AG10803 (cell line): ENCODE measurements around the gene SLC25A10.

Experiments
- DNase-seq: peaks from one replicate; pipeline ENCODE4 v3.0.0; 2010; ENCODE audit warnings: low read depth
- H3K4me3 ChIP-seq: 2 replicates; pipeline ENCODE4 v1.5.1; 2011; ENCODE audit warnings: mild to moderate bottlenecking, low read length, control low read depth
- TF ChIP-seq, protein P1 (sequence below): conservative IDR thresholded peaks from 2 replicates; pipeline ENCODE4 v1.5.1; 2011; ENCODE audit warnings: mild to moderate bottlenecking, low read length, control low read depth, inconsistent platforms

Gene SLC25A10

DNA sequence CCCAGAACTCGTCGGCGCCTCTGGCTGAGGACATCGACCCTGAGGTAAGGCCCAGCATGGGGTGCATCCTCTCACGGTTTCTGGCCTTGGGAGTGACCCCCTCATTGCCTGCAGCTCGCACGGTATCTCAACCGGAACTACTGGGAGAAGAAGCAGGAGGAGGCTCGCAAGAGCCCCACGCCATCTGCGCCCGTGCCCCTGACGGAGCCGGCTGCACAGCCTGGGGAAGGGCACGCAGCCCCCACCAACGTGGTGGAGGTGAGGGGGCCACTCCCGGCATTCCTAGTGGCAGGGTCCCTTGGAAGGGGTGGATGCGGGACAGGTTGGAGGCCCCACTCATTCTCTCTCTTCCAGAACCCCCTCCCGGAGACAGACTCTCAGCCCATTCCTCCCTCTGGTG, 17.3 kb upstream of the SLC25A10 start:
- TF ChIP-seq, protein P1, sequence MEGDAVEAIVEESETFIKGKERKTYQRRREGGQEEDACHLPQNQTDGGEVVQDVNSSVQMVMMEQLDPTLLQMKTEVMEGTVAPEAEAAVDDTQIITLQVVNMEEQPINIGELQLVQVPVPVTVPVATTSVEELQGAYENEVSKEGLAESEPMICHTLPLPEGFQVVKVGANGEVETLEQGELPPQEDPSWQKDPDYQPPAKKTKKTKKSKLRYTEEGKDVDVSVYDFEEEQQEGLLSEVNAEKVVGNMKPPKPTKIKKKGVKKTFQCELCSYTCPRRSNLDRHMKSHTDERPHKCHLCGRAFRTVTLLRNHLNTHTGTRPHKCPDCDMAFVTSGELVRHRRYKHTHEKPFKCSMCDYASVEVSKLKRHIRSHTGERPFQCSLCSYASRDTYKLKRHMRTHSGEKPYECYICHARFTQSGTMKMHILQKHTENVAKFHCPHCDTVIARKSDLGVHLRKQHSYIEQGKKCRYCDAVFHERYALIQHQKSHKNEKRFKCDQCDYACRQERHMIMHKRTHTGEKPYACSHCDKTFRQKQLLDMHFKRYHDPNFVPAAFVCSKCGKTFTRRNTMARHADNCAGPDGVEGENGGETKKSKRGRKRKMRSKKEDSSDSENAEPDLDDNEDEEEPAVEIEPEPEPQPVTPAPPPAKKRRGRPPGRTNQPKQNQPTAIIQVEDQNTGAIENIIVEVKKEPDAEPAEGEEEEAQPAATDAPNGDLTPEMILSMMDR, result no peak
- no peak overlapping the region for H3K4me3 ChIP-seq
- DNase-seq, result no peak

- no peak overlapping the region for H3K4me3 ChIP-seq
- TF ChIP-seq, protein P1, result no peak
- DNase-seq, result no peak
Observed at GRCh38 chr17:81695211-81695610, 16.9 kb upstream of the SLC25A10 start.

DNA sequence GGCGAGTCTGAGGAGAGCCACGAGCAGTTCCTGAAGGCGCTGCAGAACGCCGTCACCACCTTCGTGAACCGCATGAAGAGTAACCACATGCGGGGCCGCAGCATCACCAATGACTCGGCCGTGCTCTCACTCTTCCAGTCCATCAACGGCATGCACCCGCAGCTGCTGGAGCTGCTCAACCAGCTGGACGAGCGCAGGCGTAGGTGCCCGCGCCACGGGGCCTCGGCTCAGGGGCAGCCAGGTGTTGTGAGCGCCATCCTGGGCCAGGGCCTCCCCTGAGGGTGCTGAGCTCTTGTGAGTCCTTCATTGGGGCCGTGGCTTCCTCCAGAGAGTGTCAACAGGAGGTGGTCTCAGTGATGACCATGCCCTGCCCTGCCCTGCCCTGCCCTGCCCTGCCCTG, 16.3 kb upstream of the SLC25A10 start:
- TF ChIP-seq, protein P1, result no peak
- no peak overlapping the region for H3K4me3 ChIP-seq

DNA sequence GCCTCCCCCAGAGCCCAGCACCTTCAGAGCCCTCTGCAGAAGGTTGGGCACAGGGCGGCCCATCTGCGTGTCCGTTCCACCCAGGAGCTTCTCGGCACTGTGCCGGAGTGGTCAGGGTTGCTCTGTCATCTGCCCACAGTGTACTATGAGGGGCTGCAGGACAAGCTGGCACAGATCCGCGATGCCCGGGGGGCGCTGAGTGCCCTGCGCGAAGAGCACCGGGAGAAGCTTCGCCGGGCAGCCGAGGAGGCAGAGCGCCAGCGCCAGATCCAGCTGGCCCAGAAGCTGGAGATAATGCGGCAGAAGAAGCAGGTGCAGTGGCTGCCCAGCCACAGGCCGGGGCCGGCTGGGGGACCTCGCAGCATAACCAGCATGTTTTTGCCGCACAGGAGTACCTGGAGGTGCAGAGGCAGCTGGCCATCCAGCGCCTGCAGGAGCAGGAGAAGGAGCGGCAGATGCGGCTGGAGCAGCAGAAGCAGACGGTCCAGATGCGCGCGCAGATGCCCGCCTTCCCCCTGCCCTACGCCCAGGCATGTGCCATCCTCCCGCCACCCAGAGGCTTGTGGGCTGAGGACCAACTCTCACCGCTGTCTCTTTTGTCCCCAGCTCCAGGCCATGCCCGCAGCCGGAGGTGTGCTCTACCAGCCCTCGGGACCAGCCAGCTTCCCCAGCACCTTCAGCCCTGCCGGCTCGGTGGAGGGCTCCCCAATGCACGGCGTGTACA, 15.7 kb upstream of the SLC25A10 start:
- DNase-seq, result no peak
- H3K4me3 ChIP-seq, result no peak overlapping the region
- TF ChIP-seq, protein P1, result no peak

More for the DNA sequence above, 16.3 kb upstream of the SLC25A10 start:
- DNase-seq, result no peak

DNA sequence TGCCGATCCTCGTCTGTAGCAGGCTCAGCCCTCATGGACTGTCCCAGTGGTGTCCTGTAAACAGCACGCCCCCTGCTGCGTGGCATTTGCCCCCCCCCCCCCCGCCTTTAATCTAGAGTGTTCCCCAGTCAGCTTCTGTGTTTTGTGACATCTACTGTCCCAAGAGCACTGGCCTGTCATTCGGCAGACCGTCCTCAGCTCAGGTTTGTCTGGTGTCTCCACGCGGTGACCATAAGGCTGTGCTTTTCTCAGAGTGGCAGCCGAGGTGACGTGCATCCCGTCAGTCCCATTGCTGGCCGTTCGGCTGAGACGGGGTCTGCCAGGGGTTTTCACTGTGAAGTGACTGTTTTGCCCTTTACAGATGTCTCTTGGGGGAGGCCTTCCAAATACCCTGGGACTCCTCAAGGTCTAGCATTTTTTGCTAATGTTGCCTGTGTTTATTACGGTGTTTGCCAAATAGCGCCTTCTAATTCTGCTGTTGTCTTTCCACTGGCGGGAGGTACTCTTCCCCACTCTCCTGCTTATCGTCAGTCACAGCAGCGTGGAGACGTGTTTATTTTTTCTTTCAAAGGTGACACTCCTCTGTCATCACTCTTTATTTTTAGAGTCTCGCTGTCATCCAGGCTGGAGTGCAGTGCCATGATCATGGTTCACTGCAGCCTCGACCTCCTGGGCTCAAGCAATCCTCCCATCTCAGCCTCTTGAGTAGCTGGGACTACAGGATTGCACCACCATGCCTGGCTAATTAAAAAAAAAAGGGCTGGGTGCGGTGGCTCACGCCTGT, 14.6 kb upstream of the SLC25A10 start:
- no peak overlapping the region for H3K4me3 ChIP-seq
- no peak for DNase-seq
- TF ChIP-seq, protein P1, result no peak

DNA sequence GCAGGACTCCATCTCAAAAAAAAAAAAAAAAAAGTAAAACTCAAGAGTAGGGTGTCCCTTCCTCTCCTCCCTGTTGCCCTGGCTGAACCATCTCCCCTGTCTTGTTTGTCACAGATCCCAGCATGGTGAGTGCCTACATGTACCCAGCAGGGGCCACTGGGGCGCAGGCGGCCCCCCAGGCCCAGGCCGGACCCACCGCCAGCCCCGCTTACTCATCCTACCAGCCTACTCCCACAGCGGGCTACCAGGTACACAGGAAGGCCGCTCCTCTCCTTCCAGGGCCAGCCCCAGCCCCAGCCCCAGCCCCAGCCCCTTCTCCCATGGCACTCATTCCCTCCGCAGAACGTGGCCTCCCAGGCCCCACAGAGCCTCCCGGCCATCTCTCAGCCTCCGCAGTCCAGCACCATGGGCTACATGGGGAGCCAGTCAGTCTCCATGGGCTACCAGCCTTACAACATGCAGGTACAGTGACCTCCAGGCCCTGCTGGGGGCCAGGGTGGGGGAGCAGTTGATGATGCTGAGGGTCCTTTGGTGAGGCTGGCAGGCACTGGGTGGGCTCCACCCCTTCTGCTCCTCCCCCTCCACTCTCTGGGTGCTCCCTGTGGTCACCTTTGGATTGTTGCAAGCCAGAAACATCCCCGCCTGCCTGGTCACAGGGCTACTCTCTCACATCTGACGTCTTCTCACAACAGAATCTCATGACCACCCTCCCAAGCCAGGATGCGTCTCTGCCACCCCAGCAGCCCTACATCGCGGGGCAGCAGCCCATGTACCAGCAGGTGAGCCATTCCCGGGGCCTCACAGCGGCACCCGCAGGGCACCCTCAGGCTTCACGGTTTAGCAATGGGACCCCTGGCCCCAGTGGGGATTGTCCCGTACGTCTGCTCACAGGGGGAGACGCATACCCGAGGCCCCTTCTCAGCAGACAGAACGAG, 11.5 kb upstream of the SLC25A10 start:
- H3K4me3 ChIP-seq, result no peak overlapping the region
- DNase-seq, result no peak

More for the DNA sequence above, 11.5 kb upstream of the SLC25A10 start:
- TF ChIP-seq, protein P1, result no peak
